ENCODE data around the gene FAM47C.
"Not testable (repeated sequence)": the region's sequence is repeated elsewhere in the genome, so short reads cannot be mapped to it uniquely, and the experiment has no call there.

DNA sequence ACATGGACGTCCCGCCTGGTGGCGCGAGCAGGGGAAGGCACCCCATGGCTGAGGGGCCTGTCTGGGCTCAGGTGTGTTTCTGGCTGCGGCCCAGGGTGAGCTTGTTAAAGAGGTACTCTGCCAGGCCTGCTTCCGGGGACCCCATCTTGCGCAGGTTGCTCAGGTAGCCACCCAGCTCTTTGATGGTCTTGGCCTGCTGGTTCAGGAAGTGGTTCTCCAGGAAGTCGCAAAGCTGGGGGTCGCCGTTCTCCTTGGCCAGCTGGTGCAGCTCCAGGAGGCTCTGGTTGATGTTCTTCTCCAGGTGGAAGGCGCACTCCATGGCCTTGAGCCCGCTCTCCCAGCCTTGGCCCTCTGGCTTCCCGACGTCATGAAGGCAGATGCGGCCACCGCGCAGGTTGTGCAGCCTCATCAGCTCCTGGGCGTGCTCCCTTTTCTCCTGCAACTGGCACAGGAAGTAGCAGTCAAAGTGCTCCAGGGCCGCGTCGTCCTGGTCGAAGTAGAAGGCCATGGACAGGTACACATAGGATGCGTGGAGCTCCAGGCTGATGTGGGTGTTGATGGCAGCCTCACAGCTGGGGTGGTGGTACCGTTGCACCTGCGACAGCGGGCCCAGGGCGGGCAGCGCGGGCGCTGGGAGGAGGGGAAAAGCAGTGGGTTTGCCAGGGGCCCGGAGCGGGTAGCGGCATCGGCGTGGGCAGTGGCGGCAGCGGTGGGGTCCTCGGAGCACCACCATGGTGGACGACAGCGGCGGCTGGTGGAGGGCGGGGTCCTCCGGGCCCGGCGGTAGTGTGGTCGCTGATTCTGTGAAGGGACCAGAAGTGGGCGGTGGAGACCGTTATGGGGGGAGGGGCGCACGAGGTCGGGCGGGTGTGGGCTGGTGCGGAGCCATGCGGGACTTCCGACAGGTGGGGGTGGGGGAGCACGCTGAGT, 35.1 kb downstream of the FAM47C start:
- TF ChIP-seq CTCF (IDR thresholded peaks at IDR 0.05; ENCODE audit: insufficient read depth, low read length); GABPA (IDR thresholded peaks at IDR 0.05; ENCODE audit: low read depth); POLR2AphosphoS5 (IDR thresholded peaks at IDR 0.05; ENCODE audit: low read depth): not testable (repeated sequence)
- TF ChIP-seq, protein P1, sequence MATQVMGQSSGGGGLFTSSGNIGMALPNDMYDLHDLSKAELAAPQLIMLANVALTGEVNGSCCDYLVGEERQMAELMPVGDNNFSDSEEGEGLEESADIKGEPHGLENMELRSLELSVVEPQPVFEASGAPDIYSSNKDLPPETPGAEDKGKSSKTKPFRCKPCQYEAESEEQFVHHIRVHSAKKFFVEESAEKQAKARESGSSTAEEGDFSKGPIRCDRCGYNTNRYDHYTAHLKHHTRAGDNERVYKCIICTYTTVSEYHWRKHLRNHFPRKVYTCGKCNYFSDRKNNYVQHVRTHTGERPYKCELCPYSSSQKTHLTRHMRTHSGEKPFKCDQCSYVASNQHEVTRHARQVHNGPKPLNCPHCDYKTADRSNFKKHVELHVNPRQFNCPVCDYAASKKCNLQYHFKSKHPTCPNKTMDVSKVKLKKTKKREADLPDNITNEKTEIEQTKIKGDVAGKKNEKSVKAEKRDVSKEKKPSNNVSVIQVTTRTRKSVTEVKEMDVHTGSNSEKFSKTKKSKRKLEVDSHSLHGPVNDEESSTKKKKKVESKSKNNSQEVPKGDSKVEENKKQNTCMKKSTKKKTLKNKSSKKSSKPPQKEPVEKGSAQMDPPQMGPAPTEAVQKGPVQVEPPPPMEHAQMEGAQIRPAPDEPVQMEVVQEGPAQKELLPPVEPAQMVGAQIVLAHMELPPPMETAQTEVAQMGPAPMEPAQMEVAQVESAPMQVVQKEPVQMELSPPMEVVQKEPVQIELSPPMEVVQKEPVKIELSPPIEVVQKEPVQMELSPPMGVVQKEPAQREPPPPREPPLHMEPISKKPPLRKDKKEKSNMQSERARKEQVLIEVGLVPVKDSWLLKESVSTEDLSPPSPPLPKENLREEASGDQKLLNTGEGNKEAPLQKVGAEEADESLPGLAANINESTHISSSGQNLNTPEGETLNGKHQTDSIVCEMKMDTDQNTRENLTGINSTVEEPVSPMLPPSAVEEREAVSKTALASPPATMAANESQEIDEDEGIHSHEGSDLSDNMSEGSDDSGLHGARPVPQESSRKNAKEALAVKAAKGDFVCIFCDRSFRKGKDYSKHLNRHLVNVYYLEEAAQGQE (IDR thresholded peaks at IDR 0.05; ENCODE audit: insufficient replicate concordance, low read depth): not testable (repeated sequence)

All from HL-60 (cell line).